GM12864 (cell line): ENCODE measurements around the gene YOD1.

Experiments
- DNase-seq: peaks from one replicate; pipeline ENCODE4 v3.0.0-alpha.2; 2011; ENCODE audit warnings: low read depth
- H3K4me3 ChIP-seq: 2 replicates; pipeline ENCODE4 v1.5.1; 2011; ENCODE audit warnings: mild to moderate bottlenecking, low read depth, low read length, control low read depth
- CTCF ChIP-seq: IDR thresholded peaks from 2 replicates; pipeline ENCODE4 v1.5.1; 2011; ENCODE audit warnings: low read depth, mild to moderate bottlenecking, moderate library complexity, low read length, control low read depth, inconsistent platforms; ENCODE audit errors: missing control alignments

The YOD1 gene

DNA sequence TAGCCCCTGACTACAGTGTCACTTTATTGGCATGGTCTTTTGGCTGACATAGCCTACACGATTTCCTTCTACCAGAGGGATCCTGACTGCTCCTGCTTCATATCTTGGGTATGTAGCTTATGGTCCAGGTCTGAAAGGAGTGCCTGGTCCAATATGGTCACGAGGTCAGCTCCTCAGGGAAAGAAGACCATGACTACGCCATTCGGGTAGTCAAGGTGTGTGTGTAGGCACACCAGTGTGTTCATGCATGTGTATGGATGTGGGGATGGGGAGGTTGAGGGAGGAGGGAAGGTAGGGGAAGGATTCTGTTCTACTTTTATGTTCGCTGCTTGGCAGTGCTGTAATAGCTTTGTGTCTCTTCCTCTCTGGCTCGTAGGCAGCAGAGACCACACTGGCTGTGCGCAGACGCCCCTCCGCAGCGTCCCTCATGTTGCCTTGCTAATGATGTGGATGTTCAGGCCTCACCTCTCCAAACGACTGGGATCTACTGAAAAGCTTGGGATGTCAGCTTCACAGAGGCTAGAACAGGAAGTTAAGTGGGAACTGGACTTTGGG is 27.6 kb upstream of the YOD1 start:
- H3K4me3 ChIP-seq, result no peak overlapping the region
- no peak for DNase-seq
- no peak for TF ChIP-seq CTCF

DNA sequence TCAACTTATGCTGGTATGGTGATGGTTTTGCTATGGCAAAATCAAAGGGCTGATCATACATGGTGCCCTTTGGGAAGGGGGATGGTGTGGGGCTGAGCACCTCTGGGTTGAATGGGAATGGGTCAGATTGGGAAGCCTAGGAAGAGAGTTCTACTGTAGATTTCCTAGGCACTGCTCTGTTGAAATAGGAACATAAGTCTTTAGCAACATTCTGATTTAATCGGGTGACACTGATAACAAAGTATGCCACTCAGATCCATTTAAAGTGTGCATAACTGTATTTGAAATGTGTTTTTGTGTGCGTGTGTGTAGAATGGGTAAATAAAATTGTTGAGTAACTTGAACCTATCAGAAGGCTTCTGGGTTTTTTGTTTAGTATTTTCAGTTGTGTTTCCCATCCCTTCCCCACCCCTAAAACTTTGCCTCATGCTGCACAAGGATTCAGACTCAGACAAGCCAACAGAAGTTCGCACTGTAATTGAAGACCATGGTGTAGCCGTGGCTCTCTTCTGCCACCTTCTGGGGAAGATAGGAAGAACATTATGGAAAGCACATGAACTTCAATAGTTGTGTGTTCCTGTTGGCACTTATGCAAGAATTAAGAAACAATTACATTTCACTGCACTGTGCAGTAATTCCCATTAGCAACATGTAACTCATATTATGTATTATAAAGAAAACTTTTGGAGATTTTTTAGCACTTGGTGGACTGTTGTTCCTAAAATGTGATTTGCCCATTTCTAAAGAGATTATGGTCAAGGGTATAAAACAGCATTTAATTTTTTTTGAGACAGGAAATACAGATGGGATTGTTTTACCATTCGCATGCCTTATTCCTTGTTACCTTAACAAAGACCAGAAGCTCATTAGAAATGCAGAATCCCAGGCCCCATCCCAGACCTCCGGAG is 26.7 kb upstream of the YOD1 start:
- DNase-seq, result peak; percentile 37
- no peak overlapping the region for H3K4me3 ChIP-seq
- peak; percentile 85 for TF ChIP-seq CTCF

DNA sequence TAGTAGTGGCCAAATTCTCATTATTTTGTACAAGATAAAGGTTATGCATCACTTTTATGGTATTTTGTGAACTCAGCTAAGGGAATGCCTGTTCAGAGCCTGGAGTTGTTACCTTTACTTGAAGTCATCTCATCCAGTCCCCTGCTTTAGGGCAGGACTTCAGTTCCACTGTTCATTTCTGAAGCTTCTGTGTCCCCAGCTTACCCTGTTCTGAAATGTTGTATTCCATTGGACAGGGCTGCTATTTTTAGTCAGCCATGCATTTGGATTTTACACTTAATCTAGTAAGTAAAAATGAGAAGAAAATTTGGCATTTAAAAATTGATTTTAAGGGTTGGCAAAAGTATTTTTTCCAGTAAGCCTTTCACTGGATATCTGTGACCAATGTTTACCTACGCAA is 26.0 kb upstream of the YOD1 start:
- H3K4me3 ChIP-seq, result no peak overlapping the region
- no peak for TF ChIP-seq CTCF
- no peak for DNase-seq

DNA sequence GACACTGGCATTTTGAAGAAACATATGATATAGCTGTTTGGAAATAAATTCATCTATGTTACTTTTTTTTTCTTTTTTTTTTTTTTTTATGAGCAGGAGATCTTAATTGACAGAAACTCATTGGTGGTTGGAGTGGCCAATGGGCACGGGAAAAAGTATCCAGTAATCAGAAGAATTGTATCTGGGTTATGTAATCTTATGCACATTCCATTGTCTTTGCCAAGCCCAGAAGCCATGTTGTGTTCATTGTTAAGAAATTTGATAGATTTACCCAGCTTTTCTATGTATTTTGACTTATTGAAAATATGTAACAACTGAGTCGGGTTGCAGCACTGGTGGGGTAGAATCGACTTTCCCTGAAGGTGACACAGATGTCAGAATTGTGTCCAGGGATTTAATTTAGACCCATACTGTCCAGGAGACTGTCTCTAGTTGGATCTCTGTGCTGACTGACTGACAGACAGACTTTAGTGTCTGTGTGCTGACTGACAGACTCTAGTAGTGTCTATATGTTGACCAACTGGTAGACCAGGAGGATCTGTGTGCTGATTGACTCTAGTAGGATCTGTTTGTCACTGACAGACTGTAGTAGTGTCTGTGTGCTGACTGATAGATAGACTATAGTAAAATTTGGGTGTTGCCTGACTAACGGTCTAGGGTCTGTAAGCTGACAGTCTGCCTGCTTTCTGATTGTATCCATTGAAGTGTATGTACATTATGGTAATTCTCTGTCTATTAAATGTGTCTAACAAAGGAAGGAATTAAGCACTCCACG is 25.4 kb upstream of the YOD1 start:
- no peak for DNase-seq
- H3K4me3 ChIP-seq, result no peak overlapping the region
- no peak for TF ChIP-seq CTCF

DNA sequence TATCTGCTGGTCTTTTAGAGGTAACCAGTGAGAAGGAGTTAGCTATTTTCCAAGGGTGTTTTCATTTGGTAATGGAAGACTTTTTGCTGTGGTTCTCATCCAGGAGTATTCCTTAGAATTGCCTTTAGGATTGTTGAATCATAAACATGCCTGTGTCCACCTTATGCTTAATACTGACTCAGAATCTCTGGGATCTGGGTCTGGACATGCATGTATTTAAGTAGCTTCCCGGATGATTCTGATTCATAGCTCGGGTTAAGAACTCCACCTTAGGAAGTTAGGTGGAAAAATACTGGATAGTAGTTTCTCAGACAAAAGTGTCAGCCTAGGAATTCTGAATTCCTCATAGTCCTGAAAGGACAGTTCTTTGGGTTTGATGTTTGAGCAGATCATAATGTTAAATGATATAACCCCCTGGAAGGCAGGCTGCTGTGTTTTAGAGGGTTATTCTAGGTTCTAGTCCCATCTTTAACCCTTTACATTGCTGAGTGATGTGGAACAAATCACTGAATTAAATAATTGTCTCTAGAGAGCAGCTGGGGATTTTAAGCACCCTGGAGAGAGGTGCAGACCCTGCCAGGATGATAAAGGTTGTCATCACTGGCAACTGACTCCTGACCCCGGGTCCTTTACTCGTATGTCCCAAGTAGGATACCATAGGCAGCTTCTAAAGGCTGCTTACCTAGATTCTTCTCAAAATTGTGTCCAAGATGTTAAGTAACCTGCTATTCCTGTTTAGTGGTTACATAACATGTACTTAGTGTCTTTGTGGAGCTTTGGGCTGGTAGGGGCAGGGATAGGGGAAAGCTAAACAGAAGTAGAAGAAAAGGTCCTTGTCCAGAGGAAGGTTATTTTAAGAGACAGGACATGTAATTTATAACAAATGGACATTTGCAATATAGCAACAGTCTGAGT is 23.2 kb upstream of the YOD1 start:
- no peak for TF ChIP-seq CTCF
- no peak for DNase-seq
- H3K4me3 ChIP-seq, result no peak overlapping the region

DNA sequence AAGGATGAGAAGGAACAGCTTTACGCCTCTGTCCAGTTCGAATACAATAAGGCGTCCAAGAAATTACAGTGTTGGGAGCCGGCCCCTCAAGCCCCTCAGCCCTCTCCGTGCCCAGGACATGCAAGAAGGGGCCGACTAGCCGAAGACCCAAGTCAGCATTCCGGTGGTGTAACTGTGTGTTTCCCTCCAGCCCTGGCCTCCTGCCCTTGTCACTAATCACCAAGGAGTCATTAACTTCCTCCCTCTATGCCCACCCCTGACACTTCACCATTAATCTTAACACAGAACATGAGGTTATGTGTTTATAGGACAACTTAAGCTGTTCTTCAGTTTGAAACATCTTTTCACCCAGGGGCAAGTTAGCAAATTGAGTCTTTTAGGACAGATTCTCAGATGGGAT is 21.2 kb upstream of the YOD1 start:
- no peak for TF ChIP-seq CTCF
- no peak for DNase-seq

More for the DNA sequence above, 21.2 kb upstream of the YOD1 start:
- H3K4me3 ChIP-seq, result no peak overlapping the region
